Left renal cortex interstitium (tissue), 4 donors: ENCODE results near the gene DAPK1. TPM values are rescaled to one million over a fixed set of nuclear protein-coding genes. Genes with fewer than 3 reads are reported as not detected.

ENCODE experiments used
- DNase-seq, 4 donors: peaks; one replicate each; pipeline ENCODE4 v3.0.0-alpha.2; 2013; ENCODE audit warnings: low read depth in 4 of 4, low spot score in 2 of 4, missing footprints in 1 of 4
- polyA plus RNA-seq, 4 donors: library from polyadenylated mRNA; unstranded; fragments of 120-200 nt; gene quantifications; one replicate each; pipeline ENCODE4 v1.2.1, GENCODE V29; 2013; ENCODE audit not compliant: insufficient read length in 4 of 4

Gene DAPK1
- polyA plus RNA-seq, 4 donors = 58.5 to 91.7 (median 75.3) TPM

- DNase-seq = no peak
Measured at GRCh38 chr9:87515588-87516221, 18.0 kb downstream of the DAPK1 start.

- no peak for DNase-seq
Measured at GRCh38 chr9:87516222-87516925, 18.7 kb downstream of the DAPK1 start.

- DNase-seq = no peak
Measured at GRCh38 chr9:87516926-87517290, 19.2 kb downstream of the DAPK1 start.

- no peak for DNase-seq
Measured at GRCh38 chr9:87517732-87518131, 20.1 kb downstream of the DAPK1 start.

- no peak for DNase-seq
Measured at GRCh38 chr9:87518702-87519335, 21.2 kb downstream of the DAPK1 start.

- no peak for DNase-seq
Measured at GRCh38 chr9:87519461-87519860, 21.8 kb downstream of the DAPK1 start.

- DNase-seq = no peak
Measured at GRCh38 chr9:87520172-87520683, 22.6 kb downstream of the DAPK1 start.

- no peak for DNase-seq
Measured at GRCh38 chr9:87521834-87522233, 24.2 kb downstream of the DAPK1 start.

- DNase-seq = no peak
Measured at GRCh38 chr9:87524061-87524460, 26.4 kb downstream of the DAPK1 start.

- DNase-seq = no peak
Measured at GRCh38 chr9:87525546-87526303, 28.1 kb downstream of the DAPK1 start.

- DNase-seq = no peak
Measured at GRCh38 chr9:87527211-87527916, 29.7 kb downstream of the DAPK1 start.

- DNase-seq = no peak
Measured at GRCh38 chr9:87528969-87529368, 31.3 kb downstream of the DAPK1 start.

- no peak for DNase-seq
Measured at GRCh38 chr9:87529671-87530070, 32.0 kb downstream of the DAPK1 start.

GRCh38 chr9:87530716-87531115 lies 33.0 kb downstream of the DAPK1 start:
- no peak for DNase-seq

- DNase-seq = no peak
Measured at GRCh38 chr9:87531370-87532295, 34.0 kb downstream of the DAPK1 start.

GRCh38 chr9:87533271-87533670 lies 35.6 kb downstream of the DAPK1 start:
- DNase-seq = no peak

GRCh38 chr9:87534036-87534435 lies 36.4 kb downstream of the DAPK1 start:
- DNase-seq = no peak

- no peak for DNase-seq
Measured at GRCh38 chr9:87534957-87535356, 37.3 kb downstream of the DAPK1 start.

- no peak for DNase-seq
Measured at GRCh38 chr9:87535817-87536539, 38.3 kb downstream of the DAPK1 start.
